GM12878 (cell line): ENCODE data around the gene DLX5.

Source experiments
- ATF2 ChIP-seq: IDR thresholded peaks from 2 replicates; pipeline ENCODE4 v1.6.1; 2012; ENCODE audit warnings: low read length, inconsistent platforms
- BACH1 ChIP-seq: fragments of 450-650 bp; IDR thresholded peaks from 2 replicates; pipeline ENCODE4 v1.6.1; 2017; ENCODE audit warnings: mild to moderate bottlenecking, borderline replicate concordance
- CHD1 ChIP-seq: IDR thresholded peaks from 2 replicates; pipeline ENCODE4 v1.6.1; 2012; ENCODE audit warnings: low read depth, low read length, improper control_type of control experiment
- CREB1 ChIP-seq: IDR thresholded peaks from 2 replicates; pipeline ENCODE4 v1.6.1; 2012; ENCODE audit warnings: low read depth, mild to moderate bottlenecking, inconsistent platforms
- CTCF ChIP-seq, 3 experiments: IDR thresholded peaks in 2 of 3; conservative IDR thresholded peaks in 1 of 3; 2 replicates each; pipeline ENCODE4 v1.5.1; 2011; ENCODE audit warnings: low read depth in 3 of 3, low read length in 3 of 3, mild to moderate bottlenecking in 3 of 3, control low read depth in 2 of 3, moderate library complexity in 2 of 3, inconsistent platforms in 1 of 3, mixed read lengths in 1 of 3; ENCODE audit not compliant: control insufficient read depth in 2 of 3, insufficient read depth in 1 of 3; ENCODE audit errors: extremely low read depth in 1 of 3
- MYC ChIP-seq: IDR thresholded peaks from 2 replicates; pipeline ENCODE4 v1.6.1; 2011; ENCODE audit warnings: mild to moderate bottlenecking, low read length, moderate library complexity, inconsistent platforms; ENCODE audit not compliant: insufficient read depth, insufficient replicate concordance, insufficient read length, severe bottlenecking
- NFIC ChIP-seq: IDR thresholded peaks from 2 replicates; pipeline ENCODE4 v1.6.1; 2012; ENCODE audit warnings: low read depth, mild to moderate bottlenecking, inconsistent platforms, low read length, moderate library complexity
- PRDM15 ChIP-seq: fragments of 450-650 bp; formaldehyde crosslinking; IDR thresholded peaks from 2 replicates; pipeline ENCODE4 v1.4.0; 2020; ENCODE audit warnings: mild to moderate bottlenecking, moderate library complexity
- SIN3A ChIP-seq: IDR thresholded peaks from 2 replicates; pipeline ENCODE4 v1.6.1; 2012; ENCODE audit warnings: low read depth, low read length, improper control_type of control experiment

GRCh38 chr7:97064020-97064419, 39.4 kb upstream of the DLX5 start:
- TF ChIP-seq ATF2 (no peak), CHD1 (no peak), NFIC (no peak), SIN3A (no peak), CTCF (IDR thresholded peaks at IDR 0.05 in 2 of 3, conservative IDR thresholded peaks at IDR 0.05 in 1 of 3; ENCODE audit: control insufficient read depth in 2 of 3, extremely low read depth in 1 of 3, insufficient read depth in 1 of 3, low read depth in 3 of 3, low read length in 3 of 3) (no peak), PRDM15 (CRISPR knock-in tag) (no peak), MYC (no peak), BACH1 (no peak), CREB1 (no peak)
